HG02588 (cell line): ENCODE measurements around the gene EFR3B.
"Not testable (repeated sequence)": the region's sequence is repeated elsewhere in the genome, so short reads cannot be mapped to it uniquely, and the experiment has no call there.

Experiments
- ATAC-seq: cut with Tn5 transposase; IDR thresholded peaks from one replicate; pipeline ENCODE4 v1.9.1; 2021; ENCODE audit warnings: mild to moderate bottlenecking, moderate library complexity; ENCODE audit not compliant: unreplicated experiment

The EFR3B gene

GRCh38 chr2:25102352-25102751, 60.5 kb downstream of the EFR3B start:
- not testable (repeated sequence) for ATAC-seq

DNA sequence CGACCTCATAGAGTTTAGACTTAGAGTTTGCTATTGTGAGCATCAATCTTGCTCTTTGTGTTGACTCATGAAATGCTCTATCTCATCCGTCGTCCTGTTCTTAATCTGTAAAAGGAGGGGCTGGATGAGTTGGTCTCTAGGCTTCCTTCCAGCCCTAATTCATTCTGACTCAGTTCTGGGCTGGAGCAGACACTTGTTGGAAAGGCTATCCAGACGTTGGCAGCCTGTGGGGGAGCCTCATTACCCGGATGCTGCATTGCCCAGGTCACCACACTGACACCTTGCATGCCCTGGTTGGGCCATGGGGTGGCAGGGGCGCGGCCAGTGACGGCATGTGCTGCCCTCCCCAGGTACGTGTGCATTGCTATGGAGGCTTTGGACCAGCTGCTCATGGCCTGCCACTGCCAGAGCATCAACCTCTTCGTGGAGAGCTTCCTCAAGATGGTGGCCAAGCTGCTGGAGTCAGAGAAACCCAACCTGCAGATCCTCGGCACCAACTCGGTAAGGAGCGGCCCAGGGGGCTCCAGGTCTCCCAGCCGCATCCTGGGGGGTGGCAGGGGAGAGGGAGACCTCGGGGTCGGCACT, 61.5 kb downstream of the EFR3B start:
- no peak for ATAC-seq

GRCh38 chr2:25104736-25105135, 62.9 kb downstream of the EFR3B start:
- ATAC-seq: no peak

GRCh38 chr2:25105336-25106085, 63.6 kb downstream of the EFR3B start:
- no peak for ATAC-seq

DNA sequence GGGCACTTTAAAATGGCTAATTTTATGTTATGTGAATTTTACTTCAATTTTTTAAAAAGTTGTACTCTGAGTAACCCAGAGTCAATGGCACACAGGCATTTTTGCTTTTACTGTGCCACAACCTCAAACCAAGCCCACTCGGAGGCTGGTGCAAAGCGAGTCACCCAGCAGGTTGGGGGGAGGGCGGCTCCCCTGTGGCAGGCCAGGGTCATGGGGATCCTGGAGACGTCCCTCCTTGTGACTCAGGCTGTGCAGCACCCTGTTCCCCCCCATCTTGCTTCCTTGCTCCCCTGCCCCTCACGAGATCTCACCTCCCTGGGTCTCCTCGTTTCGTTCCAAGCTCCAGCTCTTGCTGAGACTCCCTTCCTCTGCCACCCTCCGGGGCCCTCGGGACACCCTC, 67.9 kb downstream of the EFR3B start:
- ATAC-seq: no peak

GRCh38 chr2:25112113-25112512, 70.2 kb downstream of the EFR3B start:
- no peak for ATAC-seq

DNA sequence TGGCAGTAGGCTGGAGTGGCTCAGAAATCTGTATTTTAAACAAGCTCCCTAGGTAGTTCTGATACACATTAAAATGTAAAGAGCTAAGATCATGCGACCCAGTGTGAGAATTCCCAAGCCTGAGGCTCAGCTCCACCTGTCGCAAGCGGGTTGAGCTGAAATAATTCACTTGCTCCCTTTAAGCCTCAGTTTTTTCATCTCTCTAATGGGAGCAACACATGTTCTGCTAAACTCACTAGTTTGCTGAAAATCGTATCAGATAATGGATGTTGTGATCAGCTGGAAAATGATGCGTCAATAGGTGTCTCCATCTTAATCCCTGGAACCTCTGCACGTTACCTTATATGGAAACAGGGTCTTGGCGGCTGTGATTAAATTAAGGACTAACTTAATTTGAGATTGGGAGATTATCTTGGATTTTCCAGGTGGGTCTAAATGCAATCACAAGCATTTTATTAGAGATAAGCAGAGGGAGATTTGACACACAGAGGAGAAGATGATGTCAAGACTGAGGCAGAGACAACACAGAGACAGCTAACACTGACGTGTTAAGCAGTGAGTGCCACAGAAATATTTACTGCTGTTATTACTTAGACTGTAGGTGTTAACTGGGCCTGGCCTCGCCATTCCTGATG, 73.5 kb downstream of the EFR3B start:
- ATAC-seq: no peak

GRCh38 chr2:25115902-25116301, 74.0 kb downstream of the EFR3B start:
- no peak for ATAC-seq

GRCh38 chr2:25116956-25117355, 75.1 kb downstream of the EFR3B start:
- no peak for ATAC-seq

- no peak for ATAC-seq
Measured at GRCh38 chr2:25119263-25119662, 77.4 kb downstream of the EFR3B start.

- ATAC-seq: no peak
Measured at GRCh38 chr2:25122367-25122766, 80.5 kb downstream of the EFR3B start.

- no peak for ATAC-seq
Measured at GRCh38 chr2:25123682-25124081, 81.8 kb downstream of the EFR3B start.

- ATAC-seq: no peak
Measured at GRCh38 chr2:25125189-25125588, 83.3 kb downstream of the EFR3B start.

DNA sequence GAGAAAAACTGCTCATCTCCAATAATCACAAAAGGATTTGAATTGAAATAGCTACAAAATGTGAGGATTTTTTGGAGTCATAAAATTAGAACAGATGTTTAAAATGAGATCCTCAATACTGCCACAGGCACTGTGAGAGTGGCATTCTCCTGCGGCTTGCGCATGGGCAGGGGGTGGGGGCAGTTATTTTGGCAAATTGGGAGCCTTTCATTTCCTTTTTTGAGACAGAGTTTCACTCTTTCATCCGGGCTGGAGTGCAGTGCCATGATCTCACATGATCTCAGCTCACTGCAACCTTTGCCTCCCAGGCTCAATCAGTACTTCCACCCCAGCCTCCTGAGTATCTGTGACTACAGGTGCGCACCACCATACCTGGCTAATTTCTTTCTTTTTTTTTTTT, 84.1 kb downstream of the EFR3B start:
- no peak for ATAC-seq

GRCh38 chr2:25127071-25127470, 85.2 kb downstream of the EFR3B start:
- ATAC-seq: not testable (repeated sequence)

GRCh38 chr2:25127646-25128045, 85.8 kb downstream of the EFR3B start:
- no peak for ATAC-seq

GRCh38 chr2:25129901-25130520, 88.1 kb downstream of the EFR3B start:
- no peak for ATAC-seq

DNA sequence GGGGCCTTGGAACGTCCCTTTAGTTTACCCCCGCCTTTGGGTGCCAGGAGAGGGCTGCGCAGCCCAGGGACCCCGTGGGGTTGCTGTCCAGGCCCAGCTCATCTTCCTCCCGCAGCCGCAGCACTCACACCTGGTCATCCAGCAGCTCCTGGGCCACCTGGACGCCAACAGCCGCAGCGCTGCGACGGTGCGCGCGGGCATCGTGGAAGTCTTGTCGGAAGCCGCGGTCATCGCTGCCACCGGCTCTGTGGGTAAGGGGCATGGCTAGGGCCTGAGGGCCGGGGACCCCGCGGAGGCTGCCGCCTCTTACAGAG, 89.3 kb downstream of the EFR3B start:
- ATAC-seq: no peak

DNA sequence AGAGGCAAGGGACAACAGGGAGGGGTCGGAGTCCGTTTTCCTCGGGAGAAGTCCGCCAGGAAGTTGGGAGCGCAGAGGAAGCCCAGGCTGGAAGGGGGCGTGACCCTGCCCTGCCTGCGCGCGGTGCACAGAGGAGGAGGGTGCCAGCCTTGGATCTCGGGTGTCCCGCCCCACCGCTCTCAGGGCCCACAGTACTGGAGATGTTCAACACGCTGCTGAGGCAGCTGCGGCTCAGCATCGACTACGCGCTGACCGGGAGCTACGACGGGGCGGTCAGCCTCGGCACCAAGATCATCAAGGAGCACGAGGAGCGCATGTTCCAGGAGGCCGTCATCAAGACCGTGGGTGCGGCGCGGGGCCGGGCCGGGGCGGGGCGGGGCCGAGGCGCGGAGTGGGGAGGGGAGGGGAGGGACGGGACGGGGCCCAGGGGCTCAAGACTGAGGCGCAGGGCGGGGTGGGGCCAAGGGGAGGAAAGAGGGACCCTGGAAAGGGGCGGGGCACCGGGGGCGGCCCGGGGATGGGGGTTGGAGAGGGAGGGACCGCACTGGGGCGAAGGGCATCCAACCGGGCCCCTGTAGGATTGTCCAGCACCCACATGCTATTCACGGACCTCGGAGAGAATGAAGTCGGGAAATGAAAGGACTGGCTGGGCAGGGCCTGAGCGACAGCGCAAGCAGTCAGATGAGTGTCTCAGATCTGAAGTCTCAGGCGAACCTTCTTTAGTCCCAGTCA, 89.9 kb downstream of the EFR3B start:
- ATAC-seq: no peak

DNA sequence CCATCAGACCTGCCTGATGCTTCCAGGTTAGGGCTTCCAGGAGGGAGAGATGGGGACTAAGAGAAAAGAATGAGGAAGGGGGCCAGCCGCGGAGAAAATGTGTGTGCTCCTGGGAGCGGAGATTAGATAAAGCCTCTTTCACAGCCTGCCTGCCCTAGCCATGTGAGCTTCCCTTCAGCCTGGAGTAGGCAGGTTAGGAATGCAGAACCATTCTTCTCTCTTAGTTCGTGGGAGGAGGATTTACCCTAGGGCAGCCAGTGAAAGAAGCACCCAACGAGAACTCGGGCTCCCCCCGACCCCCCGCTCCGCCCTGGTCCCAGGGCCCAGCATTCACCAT, 90.4 kb downstream of the EFR3B start:
- ATAC-seq: no peak

DNA sequence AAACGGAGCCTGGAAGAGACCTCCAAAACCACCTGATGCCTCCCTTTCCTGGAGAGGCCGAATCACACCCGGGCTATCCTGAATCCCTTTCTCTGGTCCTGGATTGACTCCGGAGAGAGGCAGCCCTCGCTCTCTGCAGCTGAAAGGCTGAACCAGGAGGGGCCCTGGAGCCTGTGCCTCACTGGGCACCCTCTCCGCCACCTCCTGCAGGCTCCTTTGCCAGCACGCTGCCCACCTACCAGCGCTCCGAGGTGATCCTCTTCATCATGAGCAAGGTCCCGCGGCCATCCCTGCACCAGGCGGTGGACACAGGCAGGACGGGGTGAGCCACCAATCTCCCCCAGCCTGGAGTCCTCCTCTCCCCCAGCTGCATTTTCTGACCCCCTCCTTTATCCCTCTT, 90.8 kb downstream of the EFR3B start:
- ATAC-seq: no peak
